ENCODE measurements around the gene MAGI1.

GRCh38 chr3:65556934-65557577 lies 481.7 kb downstream of the MAGI1 start:
- TF ChIP-seq CTCF (IDR thresholded peaks at IDR 0.05) (no peak), POLR2A (IDR thresholded peaks at IDR 0.05) (no peak), POLR2AphosphoS5 (IDR thresholded peaks at IDR 0.05) (no peak)

Data from breast epithelium (tissue), 3 donors.